B cell (primary cell): ENCODE results near the gene TSC22D1. TPM values are rescaled to one million over a fixed set of nuclear protein-coding genes. Genes with fewer than 3 reads are reported as not detected.

Experiments
- ATAC-seq: fragments of 200-7000 bp; cut with Tn5 transposase; one replicate; pipeline ENCODE4 v1.10.0; 2021; ENCODE audit warnings: low read depth, mild to moderate bottlenecking, moderate number of reproducible peaks, moderate library complexity
- CTCF ChIA-PET: fragments of 350-600 bp; sonication (Branson Sonifier 250); formaldehyde crosslinking; loops from one replicate; lab custom pipeline; 2021; ENCODE audit warnings: antibody characterized with exemption, inconsistent platforms; lab: Charles Lee
- POLR2A ChIA-PET: fragments of 350-600 bp; sonication (Branson Sonifier 250); formaldehyde crosslinking; loops from one replicate; lab custom pipeline; 2021; ENCODE audit warnings: antibody characterized with exemption; lab: Charles Lee
- DNase-seq: peaks from one replicate; pipeline ENCODE4 v3.0.0; 2013
- H2AFZ ChIP-seq: 2 replicates; pipeline ENCODE4 v1.6.1; 2012; ENCODE audit warnings: mild to moderate bottlenecking, low read depth, low read length; ENCODE audit not compliant: insufficient read depth, poor library complexity, severe bottlenecking
- H3K27ac ChIP-seq, 2 donors: 1 replicate in 1 of 2; 2 replicates in 1 of 2; pipeline ENCODE4 v1.5.1; 2012 to 2013; ENCODE audit warnings: low read length in 2 of 2, mild to moderate bottlenecking in 2 of 2, moderate library complexity in 1 of 2
- H3K27me3 ChIP-seq, 4 experiments: fragments of 200-600 bp in 1 of 4; sonication (generic) in 1 of 4; replicated peaks in 1 of 4; 1 replicate in 2 of 4; 2 replicates in 2 of 4; pipeline versions ENCODE4 v1.6.1 to v1.7.0; 2013 to 2016; ENCODE audit warnings: low read length in 3 of 4, mild to moderate bottlenecking in 2 of 4, mixed read lengths in 1 of 4, moderate library complexity in 1 of 4; ENCODE audit not compliant: insufficient read depth in 4 of 4, control insufficient read depth in 3 of 4; ENCODE audit errors: control extremely low read depth in 1 of 4
- H3K36me3 ChIP-seq, 2 experiments: replicated peaks in 1 of 2; 1 replicate in 1 of 2; 2 replicates in 1 of 2; pipeline versions ENCODE4 v1.6.1 to v1.7.1; 2013; ENCODE audit warnings: low read length in 1 of 2; ENCODE audit not compliant: insufficient read depth in 2 of 2, control insufficient read depth in 1 of 2; ENCODE audit errors: control extremely low read depth in 1 of 2, extremely low read depth in 1 of 2
- H3K4me1 ChIP-seq, 2 donors: fragments of 200-600 bp in 1 of 2; sonication (generic) in 1 of 2; 1 replicate in 1 of 2; 2 replicates in 1 of 2; pipeline versions ENCODE4 v1.5.1 to v1.6.1; 2013 to 2017; ENCODE audit warnings: low read length in 2 of 2; ENCODE audit not compliant: control insufficient read depth in 2 of 2, insufficient read depth in 2 of 2
- H3K4me2 ChIP-seq: replicated peaks from 2 replicates; pipeline ENCODE3; 2012; ENCODE audit warnings: mild to moderate bottlenecking, low read depth, low read length; ENCODE audit not compliant: poor library complexity, severe bottlenecking
- H3K4me3 ChIP-seq, 5 experiments: fragments of 200-600 bp in 1 of 5; sonication (generic) in 1 of 5; 1 replicate in 3 of 5; 2 replicates in 2 of 5; pipeline versions ENCODE4 v1.5.1 to v1.7.0; 2011 to 2016; ENCODE audit warnings: low read length in 4 of 5, mild to moderate bottlenecking in 4 of 5, low read depth in 2 of 5, control low read depth in 1 of 5, moderate library complexity in 1 of 5; ENCODE audit not compliant: insufficient read depth in 1 of 5; ENCODE audit errors: control extremely low read depth in 1 of 5, extremely low read depth in 1 of 5
- H3K79me2 ChIP-seq: fragments of 200-600 bp; sonication (generic); one replicate; pipeline ENCODE4 v1.6.0; 2016; ENCODE audit warnings: low read length; ENCODE audit not compliant: control insufficient read depth, insufficient read depth
- H3K9ac ChIP-seq: fragments of 200-600 bp; sonication (generic); 2 replicates; pipeline ENCODE4 v1.6.1; 2017; ENCODE audit warnings: mild to moderate bottlenecking, low read length, moderate library complexity
- H3K9me3 ChIP-seq, 3 donors: one replicate each; pipeline versions ENCODE4 v1.6.1 to v1.7.1; 2013; ENCODE audit warnings: low read length in 2 of 3; ENCODE audit not compliant: control insufficient read depth in 2 of 3, insufficient read depth in 1 of 3; ENCODE audit errors: control extremely low read depth in 1 of 3
- H4K20me1 ChIP-seq: 2 replicates; pipeline ENCODE4 v1.6.0; 2012; ENCODE audit warnings: mild to moderate bottlenecking, low read length; ENCODE audit not compliant: insufficient read depth, control insufficient read depth, poor library complexity, severe bottlenecking
- H3K27ac Mint-ChIP-seq: one replicate; pipeline ENCODE4 v1.8.0; 2021; ENCODE audit warnings: mixed read lengths
- H3K27me3 Mint-ChIP-seq: one replicate; pipeline ENCODE4 v1.8.0; 2021; ENCODE audit warnings: mixed read lengths
- H3K4me1 Mint-ChIP-seq: one replicate; pipeline ENCODE4 v1.8.0; 2021; ENCODE audit warnings: mixed read lengths
- H3K4me3 Mint-ChIP-seq: one replicate; pipeline ENCODE4 v1.8.0; 2021; ENCODE audit warnings: mixed read lengths
- H3K9me3 Mint-ChIP-seq: one replicate; pipeline ENCODE4 v1.8.0; 2022; ENCODE audit warnings: mixed read lengths; ENCODE audit not compliant: insufficient read depth
- CTCF ChIP-seq: fragments of 200-600 bp; IDR thresholded peaks from one replicate; pipeline ENCODE4 v1.8.0; 2022; ENCODE audit warnings: antibody characterized with exemption, mild to moderate bottlenecking
- EZH2 ChIP-seq: IDR thresholded peaks from 2 replicates; pipeline ENCODE4 v1.6.1; 2012; ENCODE audit warnings: borderline replicate concordance, low read depth, mild to moderate bottlenecking, moderate library complexity, low read length; ENCODE audit not compliant: insufficient read depth, poor library complexity, severe bottlenecking
- WGBS: methylation state at CpG from one replicate; pipeline ENCODE4 v1.1.5; 2013; ENCODE audit warnings: missing lambda C conversion rate; ENCODE audit not compliant: insufficient coverage; 5-methylcytosine and 5-hydroxymethylcytosine counted together
- intact Hi-C: fragments of 100-400 bp; cut with micrococcal nuclease; formaldehyde crosslinking; loops from one replicate; pipeline ENCODE4 v1.10.0; 2022
- polyA plus RNA-seq: library from polyadenylated mRNA; depleted of rRNA; stranded (reverse); fragments of >200 nt; gene quantifications from 2 replicates; pipeline ENCODE4 v1.2.3, GENCODE V29; 2012
- total RNA-seq, 2 donors: library from RNA; stranded (reverse); fragments of 120-200 nt in 1 of 2; gene quantifications; 1 replicate in 1 of 2; 2 replicates in 1 of 2; pipeline versions ENCODE4 v1.2.3 to v1.2.4, GENCODE V29; 2013 to 2022

The TSC22D1 gene
- total and polyA plus RNA-seq, 2 donors (not counting 1 experiment from before 2014, with no cell fraction given): 7.0 to 36.6 TPM

GRCh38 chr13:44622261-44622660, 46.1 kb upstream of the TSC22D1 start:
- Histone ChIP-seq H3K4me2 (no peak overlapping the region), H3K4me1 (no peaks in the 10 kb centered on the region), H3K27ac (no peak overlapping the region), H3K4me3 (no peak overlapping the region), H3K79me2 (no peaks in the 10 kb centered on the region), H3K27me3 (no peaks in the 10 kb centered on the region), H3K36me3 (no peaks in the 10 kb centered on the region), H3K9ac (no peak overlapping the region), H4K20me1 (no peaks in the 10 kb centered on the region), H2AFZ (no peak overlapping the region), H3K9me3 (no peaks in the 10 kb centered on the region)
- Mint-ChIP-seq H3K27me3 (peaks cover 28% of the 10 kb centered on the region), H3K4me1 (no peaks in the 10 kb centered on the region), H3K27ac (no peak overlapping the region), H3K4me3 (no peak overlapping the region), H3K9me3 (no peaks in the 10 kb centered on the region)
- DNase-seq (no peak), ATAC-seq (no peak)
- CTCF ChIA-PET: no interaction called here
- POLR2A ChIA-PET: no interaction called here
- WGBS: no CpG with 5 or more reads among the region's 1 CpG
- TF ChIP-seq EZH2 (no peak), CTCF (no peak)
- intact Hi-C loops: no loop called here

- H3K27ac ChIP-seq: no peak overlapping the region
- ChIA-PET POLR2A (no interaction called here), CTCF (no interaction called here)
- no peaks in the 10 kb centered on the region for H3K4me1 Mint-ChIP-seq
- peaks cover 11% of the 10 kb centered on the region for H3K27me3 Mint-ChIP-seq
- H3K27me3 ChIP-seq: no peaks in the 10 kb centered on the region
- H3K36me3 ChIP-seq: no peaks in the 10 kb centered on the region
- H3K9me3 Mint-ChIP-seq: no peaks in the 10 kb centered on the region
- H3K27ac Mint-ChIP-seq: no peak overlapping the region
- H3K4me3 ChIP-seq: no peak overlapping the region
- H3K4me2 ChIP-seq: no peak overlapping the region
- no peak overlapping the region for H2AFZ ChIP-seq
- H3K9me3 ChIP-seq: no peaks in the 10 kb centered on the region
- intact Hi-C loops: no loop called here
- no peak for DNase-seq
- H3K4me3 Mint-ChIP-seq: no peak overlapping the region
- H3K79me2 ChIP-seq: no peaks in the 10 kb centered on the region
- H3K9ac ChIP-seq: no peak overlapping the region
- no peaks in the 10 kb centered on the region for H3K4me1 ChIP-seq
- ATAC-seq: no peak
- H4K20me1 ChIP-seq: no peaks in the 10 kb centered on the region
- no peak for TF ChIP-seq EZH2
- TF ChIP-seq CTCF: no peak
These were observed 43.9 kb upstream of the TSC22D1 start for GRCh38 chr13:44620057-44620456.
